Upper lobe of left lung (tissue), 6 donors: ENCODE results near the gene C4orf50. TPM values are rescaled to one million over a fixed set of nuclear protein-coding genes. Genes with fewer than 3 reads are reported as not detected.

Source experiments
- ATAC-seq, 2 donors: fragments of 200-7000 bp; cut with Tn5 transposase; one replicate each; pipeline ENCODE4 v1.9.1; 2022; ENCODE audit warnings: mild to moderate bottlenecking in 2 of 2, moderate library complexity in 2 of 2; ENCODE audit not compliant: low FRiP score in 2 of 2
- DNase-seq, 2 donors: peaks; one replicate each; pipeline ENCODE4 v3.0.0-alpha.2; 2019 to 2020
- H3K27ac ChIP-seq, 4 donors: fragments of 200-600 bp; sonication (generic); one replicate each; pipeline ENCODE4 v1.5.1; 2016 to 2019
- H3K27me3 ChIP-seq, 4 donors: fragments of 200-600 bp; sonication (generic); one replicate each; pipeline ENCODE4 v1.5.1; 2017 to 2019
- H3K36me3 ChIP-seq, 4 donors: fragments of 200-600 bp; sonication (generic); one replicate each; pipeline ENCODE4 v1.5.1; 2016 to 2019
- H3K4me1 ChIP-seq, 4 donors: fragments of 200-600 bp; sonication (generic); one replicate each; pipeline ENCODE4 v1.5.1; 2018 to 2019
- H3K4me3 ChIP-seq, 4 donors: fragments of 200-600 bp; sonication (generic); one replicate each; pipeline ENCODE4 v1.5.1; 2017 to 2019; ENCODE audit warnings: mild to moderate bottlenecking in 2 of 4, moderate library complexity in 1 of 4
- H3K9me3 ChIP-seq, 4 donors: fragments of 200-600 bp; sonication (generic); one replicate each; pipeline ENCODE4 v1.5.1; 2018 to 2019
- CTCF ChIP-seq, 6 experiments: fragments of 450-650 bp in 4 of 6; fragments of 200-600 bp in 2 of 6; sonication (generic) in 2 of 6; IDR thresholded peaks; one replicate each; pipeline ENCODE4 v1.5.1; 2016 to 2019; ENCODE audit warnings: antibody characterized with exemption in 6 of 6
- EP300 ChIP-seq, 4 donors: sonication (generic); formaldehyde crosslinking; IDR thresholded peaks; one replicate each; pipeline ENCODE4 v1.5.1; 2017; ENCODE audit warnings: antibody characterized with exemption in 4 of 4, control low read depth in 2 of 4
- POLR2A ChIP-seq, 4 donors: fragments of 450-650 bp; IDR thresholded peaks; one replicate each; pipeline ENCODE4 v1.5.1; 2016 to 2017; ENCODE audit warnings: antibody characterized with exemption in 4 of 4, mild to moderate bottlenecking in 2 of 4
- POLR2AphosphoS5 ChIP-seq, 2 donors: sonication (generic); formaldehyde crosslinking; IDR thresholded peaks; one replicate each; pipeline ENCODE4 v1.5.1; 2017; ENCODE audit warnings: antibody characterized with exemption in 2 of 2
- WGBS, 2 donors: methylation state at CpG; one replicate each; pipeline ENCODE4 v1.1.5; 2017 to 2018; 5-methylcytosine and 5-hydroxymethylcytosine counted together
- total RNA-seq, 6 donors: library from RNA; depleted of rRNA in 4 of 6; stranded (reverse); fragments of >200 nt in 4 of 6; gene quantifications; one replicate each; pipeline versions ENCODE4 v1.1.0 to v1.2.1, GENCODE V29; 2016 to 2021
- donor health status: DM: no; HTN: no; CAD: no; lungs with moderate emphysema.
- donor health status: DM: no; HTN: yes; CAD: no; lungs with severe emphysema.

C4orf50 gene
- total RNA-seq, 6 donors from 2014 or later = 0.03 to 1.3 (median 0.65) TPM

GRCh38 chr4:5992828-5993321, 25.4 kb downstream of the C4orf50 start:
- Histone ChIP-seq H3K27me3 (no peaks in the 10 kb centered on the region), H3K27ac (no peak overlapping the region), H3K4me3 (no peak overlapping the region), H3K4me1 (no peaks in the 10 kb centered on the region), H3K36me3 (no peaks in the 10 kb centered on the region), H3K9me3 (no peaks in the 10 kb centered on the region)
- 77 to 100% methylated on average over 2 to 11 of the region's 11 CpGs for WGBS, 2 donors
- ATAC-seq (no peak), DNase-seq (no peak)
- TF ChIP-seq POLR2AphosphoS5 (IDR thresholded peaks at IDR 0.05) (no peak), CTCF (IDR thresholded peaks at IDR 0.05) (no peak), POLR2A (IDR thresholded peaks at IDR 0.05) (no peak), EP300 (IDR thresholded peaks at IDR 0.05) (no peak)

GRCh38 chr4:5992171-5992827, 25.9 kb downstream of the C4orf50 start:
- TF ChIP-seq POLR2AphosphoS5 (IDR thresholded peaks at IDR 0.05) = no peak
- TF ChIP-seq CTCF (IDR thresholded peaks at IDR 0.05) = no peak
- no peak for TF ChIP-seq EP300 (IDR thresholded peaks at IDR 0.05)
- no peak for TF ChIP-seq POLR2A (IDR thresholded peaks at IDR 0.05)
- H3K27me3 ChIP-seq = no peaks in the 10 kb centered on the region
- no peak overlapping the region for H3K4me3 ChIP-seq
- 74 to 78% methylated on average over 17 of the region's 17 CpGs for WGBS, 2 donors
- H3K27ac ChIP-seq = no peak overlapping the region
- H3K4me1 ChIP-seq = no peaks in the 10 kb centered on the region
- no peaks in the 10 kb centered on the region for H3K9me3 ChIP-seq
- no peaks in the 10 kb centered on the region for H3K36me3 ChIP-seq
- DNase-seq = no peak
- no peak for ATAC-seq

GRCh38 chr4:5991405-5991804, 26.8 kb downstream of the C4orf50 start:
- no peak for ATAC-seq
- Histone ChIP-seq H3K27me3 (no peaks in the 10 kb centered on the region), H3K4me3 (no peak overlapping the region), H3K9me3 (no peaks in the 10 kb centered on the region), H3K36me3 (no peaks in the 10 kb centered on the region), H3K4me1 (no peaks in the 10 kb centered on the region), H3K27ac (no peak overlapping the region)
- no peak for TF ChIP-seq POLR2A (IDR thresholded peaks at IDR 0.05)
- 55 to 71% methylated on average over 1 of the region's 1 CpG for WGBS, 2 donors
- DNase-seq = no peak

- TF ChIP-seq EP300 (IDR thresholded peaks at IDR 0.05) (no peak), POLR2AphosphoS5 (IDR thresholded peaks at IDR 0.05) (no peak), POLR2A (IDR thresholded peaks at IDR 0.05) (no peak), CTCF (IDR thresholded peaks at IDR 0.05) (no peak)
- Histone ChIP-seq H3K27me3 (no peaks in the 10 kb centered on the region), H3K36me3 (no peaks in the 10 kb centered on the region), H3K4me1 (no peaks in the 10 kb centered on the region), H3K9me3 (no peaks in the 10 kb centered on the region), H3K27ac (no peak overlapping the region), H3K4me3 (no peak overlapping the region)
- DNase-seq = no peak
- no peak for ATAC-seq
- 91 to 95% methylated on average over 11 to 16 of the region's 16 CpGs for WGBS, 2 donors
Measured at GRCh38 chr4:5990446-5991160, 27.6 kb downstream of the C4orf50 start.

GRCh38 chr4:5989236-5990225, 28.7 kb downstream of the C4orf50 start:
- no peaks in the 10 kb centered on the region for H3K4me1 ChIP-seq
- no peaks in the 10 kb centered on the region for H3K36me3 ChIP-seq
- H3K9me3 ChIP-seq = peaks cover 0 to 3% (median 0%) of the 10 kb centered on the region in 4 donors
- DNase-seq (no peak), ATAC-seq (no peak)
- no peak overlapping the region for H3K27ac ChIP-seq
- WGBS, 2 donors = 73 to 78% methylated on average over 17 to 18 of the region's 18 CpGs
- TF ChIP-seq POLR2AphosphoS5 (IDR thresholded peaks at IDR 0.05) (no peak), EP300 (IDR thresholded peaks at IDR 0.05) (no peak), CTCF (IDR thresholded peaks at IDR 0.05) (no peak), POLR2A (IDR thresholded peaks at IDR 0.05) (no peak)
- H3K27me3 ChIP-seq = no peaks in the 10 kb centered on the region
- no peak overlapping the region for H3K4me3 ChIP-seq
